AML-193 (cell line): Measurements from ENCODE around the gene DDX54.

Experiments used
- DNase-seq, 2 experiments: peaks; one replicate each; lab custom pipeline; 2025; lab: John Stamatoyannopoulos, UW

DDX54 gene

DNA sequence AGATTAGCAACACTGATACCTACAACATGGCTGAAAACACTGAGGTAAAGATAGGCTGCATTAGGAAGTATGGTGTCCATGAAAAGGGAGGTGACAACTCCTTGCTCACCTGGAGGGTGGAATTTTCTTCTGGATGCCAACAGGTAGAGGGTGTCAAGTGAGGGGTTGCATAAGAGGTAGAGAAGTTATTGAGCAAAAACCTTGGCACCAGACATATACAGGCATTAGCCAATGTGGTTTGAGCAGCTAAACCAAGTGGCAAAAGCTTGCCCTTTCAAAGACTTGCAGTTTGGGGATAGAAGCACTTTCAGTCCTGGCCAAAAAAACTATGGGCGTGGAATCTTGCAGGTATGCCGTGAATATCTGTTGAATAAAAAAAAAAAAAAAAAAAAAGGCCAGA is 4.1 kb upstream of the DDX54 start:
- peak in 1 of 2 experiments; percentile 7 for DNase-seq

DNA sequence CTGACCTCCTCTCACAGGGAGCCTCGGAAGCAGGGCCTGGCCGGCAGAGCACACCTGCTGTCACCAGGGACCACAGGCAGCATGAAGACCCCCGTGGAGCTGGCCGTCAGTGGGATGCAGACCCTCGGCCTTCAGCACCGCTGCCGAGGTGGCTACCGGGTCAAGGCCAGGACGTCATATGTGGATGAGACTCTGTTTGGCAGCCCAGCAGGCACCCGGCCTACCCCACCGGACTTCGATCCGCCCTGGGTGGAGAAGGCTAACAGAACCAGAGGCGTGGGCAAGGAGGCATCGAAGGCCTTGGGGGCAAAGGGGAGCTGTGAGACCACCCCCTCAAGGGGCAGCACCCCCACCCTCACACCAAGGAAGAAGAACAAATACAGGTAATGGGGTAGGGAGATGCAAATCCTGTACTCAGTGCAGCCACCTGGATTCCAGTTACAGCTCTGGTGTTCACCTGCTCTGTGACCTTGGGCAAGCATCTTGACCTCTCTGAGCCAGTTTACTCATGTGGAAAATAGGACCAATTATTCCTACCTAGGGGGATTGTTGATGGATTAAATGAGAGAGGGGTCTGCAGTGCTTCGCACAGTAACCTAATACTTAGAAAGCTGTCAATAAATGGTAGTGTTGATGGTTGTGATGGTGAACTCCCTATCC is 1.5 kb upstream of the DDX54 start:
- no peak for DNase-seq

DNA sequence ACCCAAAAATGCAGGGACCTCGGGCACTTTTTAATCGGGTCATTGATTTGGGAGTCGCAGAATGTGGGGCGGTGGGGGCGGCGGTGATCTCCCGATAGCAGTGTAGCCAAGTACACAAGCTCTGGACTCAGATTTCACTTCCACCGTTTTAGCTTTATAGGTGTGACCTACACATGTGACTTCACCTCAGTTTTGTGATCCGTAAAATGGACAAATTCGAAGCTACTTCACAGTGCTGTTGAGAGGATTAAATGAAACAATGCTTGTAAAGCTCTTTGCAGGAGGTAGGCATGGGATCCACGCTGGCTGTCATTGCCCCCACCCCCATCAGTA is 721 bp upstream of the DDX54 start:
- no peak for DNase-seq

DNA sequence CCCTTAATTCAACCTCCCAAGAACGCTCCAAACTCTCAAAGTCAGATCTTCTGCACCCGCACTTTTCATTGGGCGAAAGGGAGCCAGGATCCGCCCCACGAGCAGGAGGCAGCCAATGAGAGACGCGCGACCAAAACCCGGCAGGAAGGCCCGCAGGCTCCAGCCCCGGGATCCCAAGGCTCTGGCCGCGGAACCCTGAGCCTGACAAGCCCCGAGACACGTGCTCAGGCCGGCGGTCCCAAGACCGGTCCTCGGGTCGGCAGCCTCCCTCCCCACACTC is 438 bp downstream of the DDX54 start:
- peak; percentile 87 to 90 for DNase-seq

DNA sequence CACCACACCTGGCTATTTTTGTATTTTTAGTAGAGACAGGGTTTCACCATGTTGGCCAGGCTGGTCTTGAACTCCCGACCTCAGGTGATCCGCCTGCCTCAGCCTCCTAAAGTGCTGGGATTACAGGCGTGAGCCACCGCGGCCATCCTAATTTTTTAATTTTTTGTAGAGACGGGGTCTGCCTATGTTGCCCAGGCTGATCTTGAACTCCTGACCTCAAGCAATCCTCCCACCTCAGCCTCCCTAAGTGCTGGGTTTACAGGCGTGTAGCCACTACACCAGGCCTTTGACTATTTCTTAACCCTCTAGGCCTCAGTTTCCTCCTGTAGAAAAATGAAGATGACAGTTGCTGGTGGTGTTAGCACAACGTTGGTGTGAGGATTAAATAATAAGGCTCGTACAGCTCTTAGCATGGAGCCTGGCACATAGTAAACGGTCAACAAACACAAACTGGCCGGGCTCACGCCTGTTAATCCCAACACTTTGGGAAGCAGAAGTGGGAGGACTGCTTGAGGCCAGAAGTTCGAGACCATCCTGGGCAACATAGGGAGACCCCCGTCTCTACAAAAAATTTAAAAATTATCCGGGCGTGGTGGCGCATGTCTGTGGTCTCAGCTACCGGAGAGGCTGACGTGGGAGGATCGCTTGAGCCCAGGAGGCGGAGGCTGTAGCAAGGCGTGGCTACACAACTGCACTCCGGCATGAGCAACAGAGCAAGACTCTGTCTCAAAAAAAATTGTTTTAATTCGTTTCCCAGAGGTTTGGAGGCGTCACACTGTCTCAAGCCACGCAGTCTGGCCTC is 979 bp downstream of the DDX54 start:
- no peak for DNase-seq

DNA sequence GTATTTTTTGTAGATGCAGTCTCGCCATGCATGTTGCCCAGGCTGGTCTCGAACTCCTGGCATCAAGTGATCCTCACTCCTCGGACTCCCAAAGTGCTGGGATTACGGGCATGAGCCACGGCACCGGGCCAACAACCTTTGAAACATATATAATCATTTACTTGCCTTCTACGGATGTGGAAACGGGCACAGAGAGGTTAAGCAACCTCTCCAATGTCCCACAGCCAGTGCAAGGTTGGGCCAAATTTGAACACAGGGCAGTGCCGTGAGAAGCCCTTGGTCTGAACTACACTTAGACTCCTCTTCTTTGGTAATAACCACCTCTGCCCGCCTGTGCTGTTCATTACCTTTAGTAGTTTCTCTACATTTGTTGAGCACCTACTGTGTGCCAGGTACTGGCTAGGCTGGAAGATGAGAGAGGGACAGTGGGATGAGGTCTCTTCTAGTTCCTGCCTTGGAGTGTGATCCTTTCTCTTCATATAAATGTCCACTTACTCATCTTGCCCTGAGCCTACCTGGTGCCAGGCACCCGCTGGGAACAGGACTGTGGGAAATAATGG is 2.2 kb downstream of the DDX54 start:
- DNase-seq = no peak

DNA sequence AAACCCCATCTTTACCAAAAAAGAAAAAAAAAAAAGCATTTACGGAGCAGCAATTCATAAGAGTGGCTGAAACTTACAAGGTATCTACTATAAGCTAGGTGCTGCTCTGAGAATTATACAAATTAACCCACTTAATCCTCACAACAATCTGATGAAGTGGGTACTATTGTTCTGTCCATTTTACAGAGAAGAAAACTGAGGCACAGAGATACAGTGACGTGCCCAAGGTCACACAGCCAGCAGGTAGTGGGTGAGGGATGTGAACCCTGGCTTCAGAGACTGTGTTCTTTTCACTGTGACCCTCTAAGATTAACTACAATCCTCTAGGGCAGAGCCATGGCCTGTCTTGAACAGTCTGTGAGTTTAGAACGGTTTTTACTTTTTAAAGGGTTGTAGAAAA is 3.3 kb downstream of the DDX54 start:
- no peak for DNase-seq

DNA sequence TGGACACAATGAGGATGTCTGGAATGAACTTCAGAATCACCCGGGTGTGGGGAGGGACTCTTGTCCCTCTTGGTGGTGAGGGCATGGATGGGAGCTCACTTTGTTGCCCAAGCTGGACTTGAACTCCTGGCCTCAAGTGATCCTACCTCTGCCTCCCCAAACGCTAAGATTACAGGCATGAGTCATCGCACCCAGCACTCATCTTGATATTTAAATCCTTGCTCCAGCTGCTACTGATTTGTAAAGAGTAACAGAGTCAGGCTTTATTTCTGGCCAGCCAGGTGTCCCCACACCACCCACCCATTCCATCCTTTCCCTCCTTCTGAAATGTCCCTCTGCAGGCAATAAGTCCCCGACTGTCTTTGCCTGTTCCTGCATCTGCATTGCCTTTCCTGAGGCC is 4.9 kb downstream of the DDX54 start:
- DNase-seq = no peak

DNA sequence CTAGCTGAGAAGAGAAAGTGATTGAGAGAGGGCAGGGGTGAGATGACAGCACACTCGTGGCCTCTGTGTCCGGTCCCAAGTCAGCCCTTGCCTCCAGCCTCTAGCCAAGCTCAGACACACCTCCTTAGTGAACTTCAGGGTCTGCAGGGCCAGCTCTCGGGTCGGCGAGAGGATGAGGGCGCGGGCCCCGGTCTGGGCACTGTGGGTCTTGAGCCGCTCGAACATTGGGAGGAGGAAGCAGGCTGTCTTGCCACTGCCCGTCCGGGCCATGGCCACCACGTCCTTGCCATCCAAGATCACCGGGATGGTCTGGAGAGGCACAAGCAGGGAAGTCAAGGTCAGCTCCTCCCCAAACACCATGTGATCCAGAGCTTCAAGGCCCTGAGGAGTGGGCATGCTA is 6.3 kb downstream of the DDX54 start:
- no peak for DNase-seq

DNA sequence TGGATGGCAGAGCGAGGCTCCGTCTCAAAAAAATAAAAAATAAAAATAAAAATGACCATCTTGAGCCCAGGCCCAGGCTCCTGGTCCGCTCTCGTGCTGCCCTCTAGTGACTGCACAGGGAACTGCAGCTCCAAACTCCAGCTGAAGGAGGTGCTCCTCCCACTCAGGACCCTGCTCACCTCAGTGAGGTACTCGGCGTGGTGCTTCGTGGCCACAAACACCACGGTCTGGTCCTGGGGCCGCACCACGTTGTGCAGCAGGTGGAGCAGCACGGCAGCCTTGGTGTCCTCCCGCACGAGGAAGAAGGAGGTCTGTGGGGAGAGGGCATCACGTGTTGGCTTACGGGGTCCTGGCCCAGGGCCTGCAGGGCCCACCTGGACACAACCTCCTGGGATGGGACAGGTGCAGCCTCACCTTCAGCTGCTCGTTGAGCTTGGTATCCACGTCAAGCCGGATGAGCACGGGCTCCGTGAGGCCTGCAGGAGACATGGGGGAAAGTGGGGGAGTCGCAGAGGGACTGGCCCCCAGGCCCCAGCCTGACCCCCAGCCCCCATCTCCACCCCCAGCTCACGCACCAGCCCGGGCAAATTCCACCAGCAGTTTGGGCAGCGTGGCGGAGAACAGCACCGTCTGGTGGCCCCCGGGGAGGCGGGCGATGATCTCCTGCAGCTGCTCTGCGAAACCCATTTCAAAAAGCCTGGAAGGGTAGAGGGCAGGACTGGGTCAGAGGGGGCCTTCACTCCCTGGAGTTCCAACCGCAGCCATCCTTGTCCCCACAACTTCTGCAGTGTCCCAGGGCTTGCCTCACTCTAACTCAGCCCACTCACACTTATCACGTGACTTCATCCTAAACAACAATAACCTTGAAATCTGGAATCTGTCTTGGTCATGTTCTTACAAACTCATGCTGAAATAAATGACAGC is 10.6 kb downstream of the DDX54 start:
- DNase-seq = peak; percentile 28 to 52

DNA sequence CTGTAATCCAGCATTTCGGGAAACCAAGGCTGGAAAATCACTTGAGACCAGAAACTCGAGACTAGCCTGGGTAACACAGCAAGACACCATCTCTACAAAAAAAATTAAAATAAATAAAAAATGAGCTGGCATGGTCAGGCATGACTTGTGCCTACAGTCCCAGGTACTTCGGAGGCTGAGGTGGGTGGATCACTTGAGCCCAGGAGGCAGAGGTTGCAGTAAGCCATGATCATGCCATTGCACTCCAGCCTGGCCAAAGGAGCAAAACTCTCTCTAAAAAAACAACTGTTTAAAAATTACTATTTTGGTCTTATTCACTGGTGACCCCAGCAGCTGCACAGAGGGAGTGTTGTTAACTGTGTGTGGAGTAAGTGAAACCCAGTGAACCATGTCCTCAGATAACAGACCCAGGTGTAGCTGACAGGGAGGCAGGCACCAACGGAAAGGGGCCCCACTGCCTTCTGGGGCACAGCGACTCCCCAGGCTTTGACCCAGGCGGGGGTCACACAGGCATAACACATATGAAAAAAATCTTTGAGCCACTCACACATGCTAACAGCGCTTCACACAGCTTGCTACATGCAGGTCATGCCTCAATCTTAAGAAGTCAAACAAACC is 12.1 kb downstream of the DDX54 start:
- no peak for DNase-seq

DNA sequence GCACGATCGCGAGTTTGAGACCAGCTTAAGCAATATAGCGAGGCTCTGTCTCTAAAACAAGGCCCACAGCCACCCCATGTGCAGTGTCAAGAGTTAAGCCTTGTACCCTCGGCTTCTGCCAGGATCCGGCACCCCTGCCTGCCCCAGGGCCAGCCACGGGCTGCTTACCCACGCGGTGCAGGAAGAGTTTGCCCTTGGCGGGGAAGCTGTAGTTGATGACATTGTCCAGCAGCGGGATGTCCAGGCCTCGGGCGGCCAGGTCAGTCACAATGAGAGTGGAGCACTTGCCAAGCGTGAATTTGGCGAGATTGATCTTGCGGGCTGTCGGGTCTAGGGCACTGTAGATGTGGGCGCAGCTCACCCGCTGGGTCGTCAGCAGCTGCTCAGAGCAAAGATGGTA is 13.1 kb downstream of the DDX54 start:
- DNase-seq = no peak

DNA sequence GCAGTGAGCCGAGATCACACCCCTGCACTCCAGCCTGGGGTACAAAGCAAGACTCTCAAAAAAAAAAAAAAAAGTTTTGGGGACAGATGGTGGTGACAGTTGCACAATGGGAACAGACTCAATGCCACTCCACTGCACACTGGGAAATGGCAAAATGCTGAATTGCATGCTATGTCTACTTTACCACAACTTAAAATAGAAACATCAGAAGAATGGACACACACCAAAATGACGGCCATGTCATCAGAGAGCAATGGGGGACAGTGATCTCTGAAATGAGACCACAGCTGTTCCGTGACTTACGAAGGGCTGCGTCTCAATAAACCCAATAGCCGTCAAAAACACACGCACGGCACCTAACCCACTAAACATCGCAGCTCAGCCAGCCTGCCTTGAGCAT is 13.7 kb downstream of the DDX54 start:
- DNase-seq = no peak

DNA sequence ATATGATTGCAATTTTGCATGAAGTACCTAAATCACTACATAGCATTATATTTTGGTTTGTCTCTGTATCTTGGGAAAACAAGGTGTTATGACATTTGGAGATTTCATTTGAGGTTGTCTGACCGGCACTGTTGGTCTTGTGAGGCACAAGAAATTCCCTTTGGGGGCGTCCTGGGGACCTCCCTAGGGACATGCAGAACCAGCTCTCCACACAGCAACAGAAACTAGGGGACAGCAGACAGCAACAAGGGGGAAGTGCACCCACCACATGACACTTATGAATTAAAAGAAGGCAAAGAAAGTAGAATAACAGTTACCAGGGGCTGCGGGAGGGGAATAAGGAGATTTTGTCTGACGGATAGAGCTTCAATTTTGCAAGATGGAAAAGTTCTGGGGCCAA is 14.4 kb downstream of the DDX54 start:
- no peak for DNase-seq

DNA sequence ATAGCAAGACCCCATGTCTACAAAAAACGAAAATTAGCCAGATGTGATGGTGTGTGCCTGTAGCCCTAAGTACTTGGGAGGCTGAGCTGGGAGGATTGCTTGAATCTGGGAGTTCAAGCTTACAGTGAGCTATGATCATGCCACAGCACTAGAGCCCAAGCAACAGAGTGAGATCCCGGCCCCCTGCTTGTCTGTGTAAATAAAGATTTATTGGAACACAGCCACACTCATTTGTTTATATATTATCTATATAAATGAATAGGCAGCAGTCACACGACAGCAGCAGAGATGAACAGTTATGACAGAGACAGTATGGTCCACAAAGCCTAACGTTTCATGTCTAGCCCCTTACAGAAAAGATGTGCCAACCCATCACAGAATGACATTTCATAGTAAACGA is 14.8 kb downstream of the DDX54 start:
- no peak for DNase-seq

DNA sequence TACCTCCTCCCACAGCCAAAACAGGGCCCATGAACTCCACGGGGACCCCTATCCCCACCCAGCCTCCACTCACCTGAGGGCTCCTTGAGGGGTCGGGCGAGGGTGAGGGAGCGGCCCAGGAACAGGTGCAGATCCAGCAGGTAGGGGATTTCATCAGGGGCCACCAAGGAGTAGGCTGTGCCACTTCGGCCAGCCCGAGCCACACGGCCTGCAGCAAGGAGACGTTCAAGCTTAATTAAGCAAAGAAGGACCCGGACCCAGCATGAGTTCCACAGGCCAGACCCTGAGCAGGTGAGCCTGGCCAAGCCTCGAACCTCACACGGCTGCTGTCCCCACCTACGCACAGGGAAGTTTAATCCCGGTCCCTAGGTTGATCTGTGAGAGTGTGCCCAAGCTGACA is 15.6 kb downstream of the DDX54 start:
- no peak for DNase-seq

DNA sequence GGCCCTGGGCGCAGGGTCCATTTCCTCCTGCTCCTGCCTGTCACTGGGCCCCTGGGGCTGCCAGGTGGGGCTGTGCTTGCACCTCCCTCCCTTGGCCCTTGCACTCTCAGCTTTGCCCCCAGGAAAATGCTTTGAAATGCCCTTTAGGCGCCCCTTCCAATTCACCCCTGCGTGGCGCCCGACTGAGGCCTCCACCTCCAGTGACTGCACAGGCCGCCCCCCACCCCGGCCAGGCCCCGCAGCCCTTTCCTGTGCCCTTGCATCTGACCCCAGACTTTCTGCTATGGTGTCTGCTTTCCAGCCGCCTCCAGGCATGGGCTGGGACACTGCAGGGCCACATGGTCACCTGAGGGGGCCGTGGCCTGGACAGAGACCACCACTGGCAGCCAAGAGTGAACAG is 17.4 kb downstream of the DDX54 start:
- DNase-seq = no peak

DNA sequence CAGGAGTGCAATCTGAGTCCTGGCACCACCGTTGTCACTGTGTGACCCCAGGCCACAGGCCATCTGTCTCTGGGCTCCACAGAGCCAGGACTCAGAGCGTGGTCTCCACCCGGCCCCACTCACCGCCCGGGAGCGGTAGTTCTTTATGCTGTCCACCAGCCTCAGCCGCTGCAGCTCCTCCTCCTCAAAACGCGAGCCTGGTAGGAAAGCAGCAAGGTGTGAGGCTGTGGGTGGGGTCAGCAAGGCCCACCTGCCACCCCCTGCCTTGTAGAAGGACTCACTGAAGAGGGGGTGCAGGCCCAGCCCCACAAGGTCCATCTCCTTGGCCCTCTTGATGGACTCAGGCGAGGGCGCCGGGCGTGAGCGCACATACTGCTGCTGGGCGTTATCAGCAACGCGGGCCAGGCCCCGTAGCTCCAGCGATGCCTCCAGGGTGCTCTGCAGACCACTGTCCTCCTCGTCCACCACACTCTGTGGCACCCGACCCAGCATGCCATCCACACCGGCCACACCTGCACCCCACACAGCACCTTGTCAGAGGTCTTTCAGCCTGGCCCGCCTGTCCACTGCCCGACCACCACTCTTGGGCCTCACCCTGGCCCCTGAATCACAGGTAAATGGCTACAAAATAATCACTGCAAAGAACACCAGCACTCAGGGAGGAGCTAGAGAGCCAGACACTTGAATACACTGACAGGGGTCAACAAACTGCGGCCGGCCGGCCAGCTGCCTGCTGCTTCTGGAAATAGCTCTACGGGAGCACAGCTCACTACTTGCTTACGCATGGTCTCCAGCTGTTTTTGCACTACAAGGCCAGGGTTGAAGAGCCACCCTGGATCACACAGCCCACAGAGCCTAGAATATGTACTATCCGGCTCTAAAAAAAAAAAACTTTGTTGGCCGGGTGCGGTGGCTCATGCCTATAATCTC is 19.5 kb downstream of the DDX54 start:
- no peak for DNase-seq

DNA sequence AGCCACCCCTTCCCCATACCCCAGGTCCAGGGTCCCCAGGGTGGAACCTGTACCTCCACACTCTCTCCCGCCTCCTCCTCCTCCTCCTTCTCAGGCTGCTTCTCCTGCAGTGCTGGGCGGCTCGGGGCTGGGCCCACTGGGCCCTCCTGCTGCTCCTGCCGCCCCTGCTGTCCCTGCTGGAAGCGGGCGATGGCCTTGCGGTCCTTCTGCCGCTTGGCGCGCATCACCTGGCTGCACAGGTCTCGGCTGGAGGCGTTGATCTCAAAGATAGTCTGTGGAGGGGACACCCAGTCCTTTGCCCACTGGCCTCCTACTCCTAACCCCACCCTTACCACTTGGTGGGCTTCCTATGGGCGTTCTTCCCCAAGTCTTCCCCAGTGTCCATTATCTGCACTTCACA is 21.3 kb downstream of the DDX54 start:
- DNase-seq = no peak

DNA sequence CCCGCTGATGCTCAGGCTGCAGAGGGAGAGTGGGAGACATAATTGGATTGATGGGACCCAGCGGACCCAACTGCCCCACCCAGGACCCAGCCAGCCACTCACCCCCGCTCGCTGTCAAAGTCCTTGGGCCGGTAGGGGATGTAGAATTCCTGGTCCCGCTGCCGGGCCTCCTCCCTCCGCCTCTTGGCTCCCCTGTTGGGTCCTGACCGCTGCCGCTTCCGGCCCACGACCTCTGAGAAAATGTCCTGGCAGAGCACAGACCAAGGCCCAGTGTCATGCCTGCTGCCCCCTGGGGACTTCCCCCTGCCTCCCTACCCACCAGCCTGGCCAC is 22.3 kb downstream of the DDX54 start:
- DNase-seq = no peak
